Pancreas (tissue), 10 donors: ENCODE results near the gene DTYMK. TPM values are rescaled to one million over a fixed set of nuclear protein-coding genes. Genes with fewer than 3 reads are reported as not detected.

Experiments used
- ATAC-seq, 4 donors: fragments of 200-7000 bp; cut with Tn5 transposase; one replicate each; pipeline versions ENCODE4 v1.8.0 to v1.9.1; 2020; ENCODE audit warnings: mild to moderate bottlenecking in 4 of 4, moderate library complexity in 4 of 4
- DNase-seq, 6 donors: peaks; one replicate each; pipeline ENCODE4 v3.0.0-alpha.2; 2020
- FAIRE-seq: peaks from 2 replicates; lab custom pipeline; 2012; peaks lifted over from hg19 to GRCh38; lab: Jason Lieb, UNC
- H3K27ac ChIP-seq, 4 donors: fragments of 200-600 bp; sonication (generic); 1 replicate in 3 of 4; 2 replicates in 1 of 4; pipeline versions ENCODE4 v1.5.0 to v1.8.0; 2020
- H3K27me3 ChIP-seq, 4 donors: fragments of 200-600 bp; one replicate each; pipeline ENCODE4 v1.8.0; 2021
- H3K36me3 ChIP-seq, 3 donors: fragments of 200-600 bp; sonication (generic) in 1 of 3; one replicate each; pipeline versions ENCODE4 v1.5.0 to v1.8.0; 2020 to 2021
- H3K4me1 ChIP-seq, 3 donors: fragments of 200-600 bp; one replicate each; pipeline ENCODE4 v1.8.0; 2021
- H3K4me3 ChIP-seq, 4 donors: fragments of 200-600 bp; sonication (generic) in 2 of 4; one replicate each; pipeline versions ENCODE4 v1.5.0 to v1.8.0; 2020 to 2021
- H3K9me3 ChIP-seq, 4 donors: fragments of 200-600 bp; one replicate each; pipeline ENCODE4 v1.8.0; 2021
- WGBS, 2 donors: extraction: QIAGEN DNeasy Blood & Tissue Kit; methylation state at CpG; one replicate each; pipeline ENCODE4 v1.1.7; 2013; 5-methylcytosine and 5-hydroxymethylcytosine counted together
- intact Hi-C, 3 donors: fragments of 100-400 bp; cut with DNase I; formaldehyde crosslinking; loops; one replicate each; pipeline versions ENCODE4 v1.11.1 to v1.14.2; 2022
- polyA plus RNA-seq, 2 donors: library from polyadenylated mRNA; stranded (reverse); fragments of 200-250 nt; gene quantifications; one replicate each; pipeline ENCODE4 v1.2.3, GENCODE V29; 2013
- total RNA-seq, 6 donors: library from RNA; stranded (reverse); fragmentation: NEBNext Ultra II Directional in 4 of 6; extraction: Animal tissue kit (Norgen Biotek cat#: 25700) in 4 of 6; gene quantifications; one replicate each; pipeline versions ENCODE4 v1.2.1 to v1.2.4, GENCODE V29; 2021 to 2023
- TF ChIP-seq, protein P1 (sequence below), 4 donors: fragments of 200-600 bp; sonication (generic) in 3 of 4; IDR thresholded peaks; one replicate each; pipeline versions ENCODE4 v1.5.0 to v1.8.0; 2021; ENCODE audit warnings: antibody characterized with exemption in 4 of 4
- donor health status: healthy with polysubstance abuse.
- donor health status: DM: no; HTN: no; CAD: no; lungs with moderate emphysema.
- donor health status: DM: no; HTN: no; CAD: no.
- donor health status: control.
- donor health status: control.
- donor health status: Bipolar disorder and iron deficiency.
- donor health status: DM: yes; HTN: yes; CAD: no.
- donor health status: DM: no; HTN: no; CAD: no.
- donor health status: DM: no; HTN: no; CAD: no.
- donor health status: DM: yes; HTN: yes; CAD: no.

DTYMK gene, protein sequence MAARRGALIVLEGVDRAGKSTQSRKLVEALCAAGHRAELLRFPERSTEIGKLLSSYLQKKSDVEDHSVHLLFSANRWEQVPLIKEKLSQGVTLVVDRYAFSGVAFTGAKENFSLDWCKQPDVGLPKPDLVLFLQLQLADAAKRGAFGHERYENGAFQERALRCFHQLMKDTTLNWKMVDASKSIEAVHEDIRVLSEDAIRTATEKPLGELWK
- 1 to 10 TPM; 3.7 to 9.4 (median 7.0) TPM for total RNA-seq
- 10 to 100 TPM in 1 of 2 donors, 1 to 10 TPM in 1; 9.8 to 11.0 TPM for polyA plus RNA-seq

DNA sequence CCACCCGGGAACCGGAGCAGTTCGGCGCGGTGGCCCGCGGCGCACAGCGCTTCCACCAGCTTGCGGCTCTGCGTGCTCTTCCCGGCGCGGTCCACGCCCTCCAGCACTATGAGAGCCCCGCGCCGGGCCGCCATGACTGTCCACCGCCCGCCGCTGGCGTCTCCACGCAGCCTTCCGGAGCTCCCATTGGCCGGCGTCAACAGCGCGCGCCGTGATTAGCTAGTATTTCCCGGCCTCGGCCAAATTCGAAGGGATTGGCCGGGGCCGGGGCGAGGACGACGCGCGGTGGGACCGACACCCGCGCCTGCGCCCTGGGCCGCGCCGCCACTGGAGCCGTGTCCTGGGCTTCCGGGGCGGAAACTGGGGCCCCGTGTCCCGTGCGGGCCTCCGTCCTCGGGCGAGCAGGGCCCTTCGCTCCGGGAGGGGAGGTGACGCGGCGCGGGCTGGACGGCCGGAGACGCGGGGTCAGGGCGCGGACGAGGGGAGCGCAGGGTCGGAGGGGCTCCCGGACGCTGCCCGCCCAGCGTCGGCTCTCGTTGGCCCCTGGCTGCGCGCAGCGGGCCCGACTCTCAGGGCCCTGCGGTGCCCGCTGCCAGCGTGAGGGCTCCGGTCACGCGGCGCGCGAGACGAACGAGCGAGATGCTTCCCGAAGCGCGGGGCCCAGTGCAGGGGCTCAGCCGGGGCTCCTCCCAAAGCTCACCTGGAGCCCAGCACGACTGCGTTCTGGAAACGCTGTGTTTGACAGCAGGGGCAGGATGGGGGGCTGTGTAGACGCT lies at the start of gene DTYMK:
DTYMK (minus strand) TSS at position 166 of the 776 bp plus-strand sequence; CDS start at position 134, 32 bp downstream.
- intact Hi-C loops, result no loop called here
- H3K9me3 ChIP-seq, result no peaks in the 10 kb centered on the region
- WGBS, 2 donors, result 0% methylated on average over 84 to 102 of the region's 102 CpGs
- DNase-seq (peak; percentile 95 to 99 (median 96)), ATAC-seq (peak; percentile 95 to 99 (median 97)), FAIRE-seq (no peak)
- H3K27ac ChIP-seq, result peak within 1 kb of the TSS; percentile 89 to 98 (median 94)
- no peaks in the 10 kb centered on the region for H3K36me3 ChIP-seq
- peaks cover 0 to 17% (median 7%) of the 10 kb centered on the region in 3 donors for H3K4me1 ChIP-seq
- no peaks in the 10 kb centered on the region for H3K27me3 ChIP-seq
- peak within 1 kb of the TSS; percentile 60 to 96 (median 94) for H3K4me3 ChIP-seq
- TF ChIP-seq, protein P1, sequence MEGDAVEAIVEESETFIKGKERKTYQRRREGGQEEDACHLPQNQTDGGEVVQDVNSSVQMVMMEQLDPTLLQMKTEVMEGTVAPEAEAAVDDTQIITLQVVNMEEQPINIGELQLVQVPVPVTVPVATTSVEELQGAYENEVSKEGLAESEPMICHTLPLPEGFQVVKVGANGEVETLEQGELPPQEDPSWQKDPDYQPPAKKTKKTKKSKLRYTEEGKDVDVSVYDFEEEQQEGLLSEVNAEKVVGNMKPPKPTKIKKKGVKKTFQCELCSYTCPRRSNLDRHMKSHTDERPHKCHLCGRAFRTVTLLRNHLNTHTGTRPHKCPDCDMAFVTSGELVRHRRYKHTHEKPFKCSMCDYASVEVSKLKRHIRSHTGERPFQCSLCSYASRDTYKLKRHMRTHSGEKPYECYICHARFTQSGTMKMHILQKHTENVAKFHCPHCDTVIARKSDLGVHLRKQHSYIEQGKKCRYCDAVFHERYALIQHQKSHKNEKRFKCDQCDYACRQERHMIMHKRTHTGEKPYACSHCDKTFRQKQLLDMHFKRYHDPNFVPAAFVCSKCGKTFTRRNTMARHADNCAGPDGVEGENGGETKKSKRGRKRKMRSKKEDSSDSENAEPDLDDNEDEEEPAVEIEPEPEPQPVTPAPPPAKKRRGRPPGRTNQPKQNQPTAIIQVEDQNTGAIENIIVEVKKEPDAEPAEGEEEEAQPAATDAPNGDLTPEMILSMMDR (IDR thresholded peaks at IDR 0.05), result no peak

DNA sequence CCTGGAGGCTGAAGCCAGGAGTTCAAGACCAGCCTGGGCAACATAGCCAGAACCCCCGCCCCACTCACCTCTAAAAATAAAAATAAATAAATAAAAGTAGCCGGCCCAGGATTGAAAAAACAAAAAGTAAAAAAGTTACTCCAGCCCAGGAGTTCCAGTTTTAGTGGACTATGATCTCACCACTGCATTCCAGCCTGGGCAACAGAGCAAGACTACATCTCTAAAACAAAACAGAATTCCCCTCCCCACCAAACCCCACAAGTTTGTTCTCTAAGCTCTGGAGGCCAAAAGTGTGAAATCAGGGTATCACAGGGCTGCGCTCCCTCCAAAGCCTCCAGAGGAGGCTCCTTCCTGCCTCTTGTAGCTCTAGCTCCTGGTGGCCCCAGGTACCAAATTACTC lies 49.5 kb upstream of the DTYMK start:
- Histone ChIP-seq H3K27me3 (no peaks in the 10 kb centered on the region), H3K4me1 (no peaks in the 10 kb centered on the region), H3K36me3 (no peaks in the 10 kb centered on the region), H3K9me3 (no peaks in the 10 kb centered on the region), H3K27ac (no peak overlapping the region), H3K4me3 (no peak overlapping the region)
- 71 to 78% methylated on average over 3 of the region's 3 CpGs for WGBS, 2 donors
- DNase-seq (no peak), ATAC-seq (no peak), FAIRE-seq (no peak)
- TF ChIP-seq, protein P1 (IDR thresholded peaks at IDR 0.05), result no peak
- intact Hi-C loops, result no loop called here

DNA sequence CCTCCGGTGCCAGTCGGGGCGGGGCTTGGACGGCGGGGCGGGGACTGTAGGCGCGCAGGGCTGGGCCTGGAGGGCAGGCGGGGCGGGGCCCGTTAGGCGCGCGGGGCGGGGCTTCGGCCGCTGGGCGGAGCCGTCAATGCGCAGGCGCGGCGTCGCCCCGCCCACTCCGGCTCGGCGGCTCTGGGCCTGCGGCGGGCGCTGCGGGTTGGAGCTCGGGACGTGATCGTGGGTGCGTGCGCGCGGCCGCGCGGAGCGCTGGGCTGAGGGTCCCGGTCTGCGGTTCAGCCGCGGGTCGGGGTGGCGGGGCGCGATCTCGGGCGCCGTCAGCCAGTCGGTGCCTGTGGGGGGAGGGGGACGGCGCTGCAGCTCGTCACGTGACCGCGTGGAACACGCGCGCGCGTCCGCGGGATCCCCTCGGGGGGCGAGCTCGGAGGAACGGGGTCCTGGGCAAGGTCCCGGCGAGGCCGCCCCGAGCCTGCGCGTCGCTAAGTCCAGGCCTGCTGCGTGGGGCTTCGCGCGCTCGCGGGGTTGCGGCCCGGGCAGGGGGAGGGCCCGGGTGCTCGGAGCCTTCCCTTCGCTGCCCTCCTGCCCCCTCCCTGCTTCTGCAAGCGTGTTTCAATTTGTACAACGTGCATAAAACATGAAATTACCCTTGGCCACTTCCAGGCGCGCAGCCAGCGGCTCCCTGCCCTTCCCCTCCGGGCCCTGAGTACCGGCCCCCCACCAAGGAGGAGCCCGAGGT lies 48.0 kb upstream of the DTYMK start, which contains the start of gene D2HGDH:
D2HGDH (plus strand) TSS at position 164 of the 742 bp plus-strand sequence. CDS start 595 bp downstream, outside the sequence.
- intact Hi-C loops, result no loop called here
- DNase-seq, result peak; percentile 89 to 99 (median 96)
- ATAC-seq, result peak; percentile 91 to 95 (median 94)
- no peaks in the 10 kb centered on the region for H3K4me1 ChIP-seq
- WGBS, 2 donors, result 1% methylated on average over 46 to 98 of the region's 98 CpGs
- H3K36me3 ChIP-seq, result no peaks in the 10 kb centered on the region
- no peak for FAIRE-seq
- H3K27me3 ChIP-seq, result no peaks in the 10 kb centered on the region
- no peaks in the 10 kb centered on the region for H3K9me3 ChIP-seq
- peak within 1 kb of the TSS; percentile 76 to 91 (median 82) for H3K27ac ChIP-seq
- TF ChIP-seq, protein P1 (IDR thresholded peaks at IDR 0.05), result no peak
- H3K4me3 ChIP-seq, result peak within 1 kb of the TSS; percentile 85 to 100 (median 96)

DNA sequence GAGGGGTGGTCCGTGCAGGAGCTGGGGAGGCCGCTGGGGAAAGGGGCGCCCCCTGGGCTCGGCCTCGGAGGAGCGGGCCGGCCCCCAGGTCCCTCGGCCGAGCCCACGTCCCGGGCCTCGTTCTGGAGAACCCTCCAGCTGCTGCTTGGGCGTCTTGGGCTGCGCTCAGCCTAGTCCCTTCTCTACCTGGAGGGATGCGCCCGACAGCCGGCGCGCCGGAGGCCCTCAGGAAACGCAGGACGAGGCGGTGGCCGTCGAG lies 47.5 kb upstream of the DTYMK start:
- no peak for FAIRE-seq
- peak in 1 of 4 donors; percentile 3 for ATAC-seq
- peak in 1 of 6 donors; percentile 31 for DNase-seq
- no peaks in the 10 kb centered on the region for H3K4me1 ChIP-seq
- H3K9me3 ChIP-seq, result no peaks in the 10 kb centered on the region
- TF ChIP-seq, protein P1 (IDR thresholded peaks at IDR 0.05), result no peak
- H3K27me3 ChIP-seq, result no peaks in the 10 kb centered on the region
- peak overlapping the region in 2 of 4 donors; percentile 50 to 82 for H3K27ac ChIP-seq
- intact Hi-C loops, result no loop called here
- 1 to 3% methylated on average over 14 to 25 of the region's 25 CpGs for WGBS, 2 donors
- H3K4me3 ChIP-seq, result peak overlapping the region; percentile 85 to 100 (median 96)
- no peaks in the 10 kb centered on the region for H3K36me3 ChIP-seq
